Keratinocyte (primary cell): ENCODE measurements around the gene HPSE2. TPM values are rescaled to one million over a fixed set of nuclear protein-coding genes. Genes with fewer than 3 reads are reported as not detected.

Experiments used
- DNase-seq: peaks from one replicate; pipeline ENCODE4 v3.0.0-alpha.2; 2011; ENCODE audit warnings: low read depth, missing footprints, low spot score
- FAIRE-seq: peaks from 2 replicates; lab custom pipeline; 2011; peaks lifted over from hg19 to GRCh38; lab: Jason Lieb, UNC
- H2AFZ ChIP-seq: 2 replicates; pipeline ENCODE4 v1.6.0; 2012; ENCODE audit warnings: low read length, control low read depth, inconsistent platforms; ENCODE audit not compliant: control insufficient read depth
- H3K27ac ChIP-seq: 2 replicates; pipeline ENCODE4 v1.5.1; 2011; ENCODE audit warnings: low read length; ENCODE audit not compliant: control insufficient read depth, insufficient read depth
- H3K27me3 ChIP-seq: 3 replicates; pipeline ENCODE4 v1.6.0; 2011; ENCODE audit warnings: low read length; ENCODE audit not compliant: control insufficient read depth, insufficient read depth; ENCODE audit errors: extremely low read depth
- H3K36me3 ChIP-seq, 2 experiments: 2 replicates in 1 of 2; 3 replicates in 1 of 2; pipeline ENCODE4 v1.5.1; 2011; ENCODE audit warnings: low read length in 2 of 2, mild to moderate bottlenecking in 1 of 2; ENCODE audit not compliant: control insufficient read depth in 2 of 2, insufficient read depth in 2 of 2; ENCODE audit errors: extremely low read depth in 1 of 2
- H3K4me1 ChIP-seq: 3 replicates; pipeline ENCODE4 v1.5.1; 2011; ENCODE audit warnings: low read length; ENCODE audit not compliant: control insufficient read depth, insufficient read depth; ENCODE audit errors: extremely low read depth
- H3K4me2 ChIP-seq: 3 replicates; pipeline ENCODE4 v1.6.0; 2011; ENCODE audit warnings: low read depth, low read length; ENCODE audit not compliant: control insufficient read depth, insufficient read depth; ENCODE audit errors: extremely low read depth
- H3K4me3 ChIP-seq, 3 experiments: fragments of 200-600 bp in 1 of 3; sonication (generic) in 1 of 3; 2 replicates in 2 of 3; 3 replicates in 1 of 3; pipeline ENCODE4 v1.5.1; 2011 to 2016; ENCODE audit warnings: low read length in 3 of 3, mild to moderate bottlenecking in 3 of 3, control low read depth in 2 of 3, inconsistent platforms in 1 of 3, low read depth in 1 of 3, mixed read lengths in 1 of 3, mixed run types in 1 of 3, moderate library complexity in 1 of 3; ENCODE audit not compliant: control insufficient read depth in 2 of 3, insufficient read depth in 2 of 3; ENCODE audit errors: extremely low read depth in 1 of 3
- H3K79me2 ChIP-seq: 2 replicates; pipeline ENCODE4 v1.6.0; 2012; ENCODE audit warnings: low read length; ENCODE audit not compliant: control insufficient read depth, insufficient read depth
- H3K9ac ChIP-seq: 3 replicates; pipeline ENCODE4 v1.6.0; 2011; ENCODE audit warnings: low read length; ENCODE audit not compliant: control insufficient read depth, insufficient read depth; ENCODE audit errors: extremely low read depth
- H3K9me1 ChIP-seq: 3 replicates; pipeline ENCODE4 v1.6.0; 2011; ENCODE audit warnings: low read length; ENCODE audit not compliant: control insufficient read depth, insufficient read depth; ENCODE audit errors: extremely low read depth
- H3K9me3 ChIP-seq: 2 replicates; pipeline ENCODE4 v1.5.1; 2012; ENCODE audit warnings: low read depth, low read length; ENCODE audit not compliant: control insufficient read depth
- H4K20me1 ChIP-seq: 3 replicates; pipeline ENCODE4 v1.6.0; 2011; ENCODE audit warnings: low read length; ENCODE audit not compliant: control insufficient read depth, insufficient read depth; ENCODE audit errors: extremely low read depth
- EZH2 ChIP-seq: IDR thresholded peaks from one replicate; pipeline ENCODE4 v1.6.1; 2012; ENCODE audit warnings: inconsistent platforms, mild to moderate bottlenecking, low read length, moderate library complexity
- dilution Hi-C: fragments of 300-500 bp; cut with MboI; formaldehyde crosslinking; loops from one replicate; pipeline ENCODE4 v1.7.0; 2020; ENCODE audit warnings: low sequenced_read_pairs; ENCODE audit not compliant: extremely low pct_ligation_motif_present
- polyA plus RNA-seq, 5 experiments: library from polyadenylated mRNA; depleted of rRNA in 3 of 5; stranded (reverse) in 3 of 5; stranded (forward) in 1 of 5; unstranded in 1 of 5; fragments of >200 nt; gene quantifications; 1 replicate in 1 of 5; 2 replicates in 3 of 5; 3 replicates in 1 of 5; pipeline versions ENCODE4 v1.2.1 to v1.2.3, GENCODE V29; 2011 to 2012; ENCODE audit warnings: missing spikeins in 2 of 5, low read depth in 1 of 5, low replicate concordance in 1 of 5
- TF ChIP-seq, protein P1 (sequence below), 3 experiments: IDR thresholded peaks in 1 of 3; conservative IDR thresholded peaks in 1 of 3; optimal IDR thresholded peaks in 1 of 3; 2 replicates in 2 of 3; 3 replicates in 1 of 3; pipeline versions ENCODE3 to v1.5.1; 2011; ENCODE audit warnings: low read length in 3 of 3, mild to moderate bottlenecking in 3 of 3, moderate library complexity in 2 of 3, control low read depth in 1 of 3, inconsistent platforms in 1 of 3; ENCODE audit not compliant: insufficient read depth in 2 of 3; ENCODE audit errors: extremely low read depth in 1 of 3

The HPSE2 gene
- polyA plus RNA-seq, 1 donor (not counting 4 experiments of a cell fraction or from before 2014, with no cell fraction given): 0.01 TPM

- Histone ChIP-seq H4K20me1 (no peaks in the 10 kb centered on the region), H3K9ac (no peak overlapping the region), H3K79me2 (no peaks in the 10 kb centered on the region), H3K27ac (no peak overlapping the region), H3K4me3 (no peak overlapping the region), H3K9me1 (no peaks in the 10 kb centered on the region), H3K36me3 (no peaks in the 10 kb centered on the region), H2AFZ (no peak overlapping the region), H3K27me3 (no peaks in the 10 kb centered on the region), H3K4me2 (no peak overlapping the region), H3K4me1 (no peaks in the 10 kb centered on the region), H3K9me3 (no peaks in the 10 kb centered on the region)
- FAIRE-seq: no peak
- DNase-seq: no peak
- no peak for TF ChIP-seq EZH2
- TF ChIP-seq, protein P1, sequence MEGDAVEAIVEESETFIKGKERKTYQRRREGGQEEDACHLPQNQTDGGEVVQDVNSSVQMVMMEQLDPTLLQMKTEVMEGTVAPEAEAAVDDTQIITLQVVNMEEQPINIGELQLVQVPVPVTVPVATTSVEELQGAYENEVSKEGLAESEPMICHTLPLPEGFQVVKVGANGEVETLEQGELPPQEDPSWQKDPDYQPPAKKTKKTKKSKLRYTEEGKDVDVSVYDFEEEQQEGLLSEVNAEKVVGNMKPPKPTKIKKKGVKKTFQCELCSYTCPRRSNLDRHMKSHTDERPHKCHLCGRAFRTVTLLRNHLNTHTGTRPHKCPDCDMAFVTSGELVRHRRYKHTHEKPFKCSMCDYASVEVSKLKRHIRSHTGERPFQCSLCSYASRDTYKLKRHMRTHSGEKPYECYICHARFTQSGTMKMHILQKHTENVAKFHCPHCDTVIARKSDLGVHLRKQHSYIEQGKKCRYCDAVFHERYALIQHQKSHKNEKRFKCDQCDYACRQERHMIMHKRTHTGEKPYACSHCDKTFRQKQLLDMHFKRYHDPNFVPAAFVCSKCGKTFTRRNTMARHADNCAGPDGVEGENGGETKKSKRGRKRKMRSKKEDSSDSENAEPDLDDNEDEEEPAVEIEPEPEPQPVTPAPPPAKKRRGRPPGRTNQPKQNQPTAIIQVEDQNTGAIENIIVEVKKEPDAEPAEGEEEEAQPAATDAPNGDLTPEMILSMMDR (optimal IDR thresholded peaks at IDR 0.05 in 1 of 3, IDR thresholded peaks at IDR 0.05 in 1 of 3, conservative IDR thresholded peaks at IDR 0.05 in 1 of 3; ENCODE audit: extremely low read depth in 1 of 3, insufficient read depth in 2 of 3, low read length in 3 of 3): peak in 1 of 3 experiments; percentile 11
- dilution Hi-C loops: no loop called here
Observed at GRCh38 chr10:98858525-98858924, 377.1 kb downstream of the HPSE2 start.

- no peak overlapping the region for H3K4me3 ChIP-seq
- no peaks in the 10 kb centered on the region for H3K4me1 ChIP-seq
- no peaks in the 10 kb centered on the region for H3K36me3 ChIP-seq
- no peaks in the 10 kb centered on the region for H3K9me3 ChIP-seq
- H3K9me1 ChIP-seq: no peaks in the 10 kb centered on the region
- dilution Hi-C loops: no loop called here
- H4K20me1 ChIP-seq: no peaks in the 10 kb centered on the region
- no peak for TF ChIP-seq EZH2
- TF ChIP-seq, protein P1 (optimal IDR thresholded peaks at IDR 0.05 in 1 of 3, IDR thresholded peaks at IDR 0.05 in 1 of 3, conservative IDR thresholded peaks at IDR 0.05 in 1 of 3; ENCODE audit: extremely low read depth in 1 of 3, insufficient read depth in 2 of 3, low read length in 3 of 3): no peak
- DNase-seq (no peak), FAIRE-seq (no peak)
- no peak overlapping the region for H3K9ac ChIP-seq
- H3K4me2 ChIP-seq: no peak overlapping the region
- no peak overlapping the region for H2AFZ ChIP-seq
- H3K27me3 ChIP-seq: no peaks in the 10 kb centered on the region
- H3K79me2 ChIP-seq: no peaks in the 10 kb centered on the region
- H3K27ac ChIP-seq: no peak overlapping the region
Observed at GRCh38 chr10:98855403-98856189, 380.1 kb downstream of the HPSE2 start.
